GM18526 (cell line): ENCODE measurements around the gene COX7A2L.

Source experiments
- POLR2A ChIP-seq: IDR thresholded peaks from 3 replicates; pipeline ENCODE4 v1.6.1; 2011; ENCODE audit not compliant: insufficient read length; ENCODE audit errors: extremely low read depth

The COX7A2L gene

GRCh38 chr2:42332575-42332974 lies 28.4 kb downstream of the COX7A2L start:
- TF ChIP-seq POLR2A = no peak

DNA sequence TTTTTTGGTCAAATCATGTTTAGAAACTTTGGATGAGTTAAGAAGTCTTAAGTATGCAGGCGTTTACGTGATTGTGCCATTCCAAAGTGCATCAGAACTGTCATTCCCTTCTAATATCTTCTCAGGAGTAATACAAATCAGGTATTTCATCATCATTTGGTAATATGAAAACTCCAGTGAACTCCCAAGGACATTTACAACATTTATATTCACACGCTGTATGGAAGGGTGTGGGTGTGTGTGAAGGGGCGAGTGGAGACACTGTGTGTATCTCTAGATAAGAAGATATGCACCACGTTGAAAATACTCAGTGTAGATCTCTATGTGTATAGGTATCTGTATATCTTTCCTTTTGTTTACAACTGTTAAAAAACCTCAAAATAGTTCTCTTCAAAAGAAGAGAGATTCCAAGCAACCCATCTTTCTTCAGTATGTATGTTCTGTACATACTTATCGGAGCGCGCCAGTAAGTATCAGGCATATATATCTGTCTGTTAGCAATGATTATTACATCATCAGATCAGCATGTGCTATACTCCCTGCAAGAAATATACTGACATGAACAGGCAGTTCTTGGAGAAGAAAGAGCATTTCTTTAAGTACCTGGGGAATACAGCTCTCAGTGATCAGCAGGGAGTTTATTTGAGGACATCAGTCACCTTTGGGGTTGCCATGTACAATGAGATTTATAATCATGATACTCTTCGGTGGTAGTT lies 29.3 kb downstream of the COX7A2L start:
- no peak for TF ChIP-seq POLR2A

- TF ChIP-seq POLR2A = no peak
These were observed 31.3 kb downstream of the COX7A2L start for GRCh38 chr2:42329736-42330135.

DNA sequence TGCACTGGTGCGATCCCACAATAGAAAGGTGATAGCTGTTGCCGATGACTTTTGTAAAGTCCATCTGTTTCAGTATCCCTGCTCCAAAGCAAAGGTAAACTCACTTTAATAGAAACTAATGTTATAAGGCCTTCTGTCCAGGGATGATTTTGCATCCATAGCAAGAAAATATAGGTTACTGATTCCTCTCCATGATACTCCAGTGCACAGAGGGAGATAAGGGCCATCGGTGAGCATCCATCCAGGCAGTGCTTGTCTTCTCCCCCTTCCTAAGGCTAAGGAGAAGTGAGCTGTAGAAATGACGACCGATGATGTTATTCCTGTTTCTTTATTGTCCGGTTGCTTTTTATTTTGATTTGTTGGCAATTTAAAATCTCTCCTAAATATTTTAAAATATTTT lies 32.1 kb downstream of the COX7A2L start:
- no peak for TF ChIP-seq POLR2A

GRCh38 chr2:42328148-42328833 lies 32.7 kb downstream of the COX7A2L start:
- TF ChIP-seq POLR2A = no peak

GRCh38 chr2:42327125-42327524 lies 33.9 kb downstream of the COX7A2L start:
- no peak for TF ChIP-seq POLR2A

DNA sequence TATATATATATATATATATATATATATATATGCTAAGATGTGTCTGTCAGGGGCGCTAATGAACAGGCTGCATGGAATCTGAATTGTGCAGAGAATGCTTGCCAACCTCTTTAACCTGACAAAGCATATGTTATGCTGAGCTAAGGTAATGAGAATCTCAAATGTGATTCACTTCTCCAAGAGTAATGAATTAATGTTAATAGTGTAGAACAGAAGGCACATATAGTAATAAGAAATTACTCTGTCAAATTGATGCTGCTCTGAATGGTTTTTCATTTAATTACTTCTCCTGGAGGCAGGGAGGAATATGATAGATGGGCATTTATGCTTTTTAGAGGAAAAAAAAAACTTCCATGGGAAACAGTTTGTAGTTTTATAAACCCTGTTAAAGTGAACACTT lies 35.4 kb downstream of the COX7A2L start:
- no peak for TF ChIP-seq POLR2A

- TF ChIP-seq POLR2A = no peak
These were observed 36.1 kb downstream of the COX7A2L start for GRCh38 chr2:42324949-42325348.

GRCh38 chr2:42324244-42324643 lies 36.8 kb downstream of the COX7A2L start:
- no peak for TF ChIP-seq POLR2A

DNA sequence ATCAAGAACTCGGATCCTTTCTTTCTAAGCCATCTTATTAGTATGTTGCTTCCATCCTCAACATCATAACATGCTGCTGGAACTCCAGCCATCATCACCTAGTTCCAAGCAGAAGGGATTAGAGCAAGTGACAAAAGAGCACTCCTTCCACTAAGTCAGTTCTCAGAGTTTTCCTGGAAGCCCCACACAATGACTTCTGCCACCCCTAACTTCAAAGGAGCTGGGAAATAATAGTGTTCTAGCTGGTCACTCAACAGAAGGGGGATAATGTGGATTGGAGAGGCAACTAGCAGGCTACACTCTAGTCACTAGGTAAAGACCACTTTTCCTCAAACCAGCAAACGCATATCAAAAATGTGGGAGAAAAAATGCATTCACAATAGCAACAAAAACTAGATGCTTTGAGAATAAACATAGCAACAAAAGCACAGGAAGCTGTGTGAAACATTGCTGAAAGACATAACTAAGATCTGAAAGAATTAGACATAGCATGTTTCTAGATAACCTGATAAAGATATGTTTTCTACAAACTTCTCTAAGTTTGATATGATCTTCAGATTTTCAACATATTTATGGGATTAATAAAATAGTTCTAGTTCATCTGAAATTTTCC lies 39.5 kb downstream of the COX7A2L start:
- no peak for TF ChIP-seq POLR2A

- no peak for TF ChIP-seq POLR2A
These were observed 41.8 kb downstream of the COX7A2L start for GRCh38 chr2:42319265-42319664.

DNA sequence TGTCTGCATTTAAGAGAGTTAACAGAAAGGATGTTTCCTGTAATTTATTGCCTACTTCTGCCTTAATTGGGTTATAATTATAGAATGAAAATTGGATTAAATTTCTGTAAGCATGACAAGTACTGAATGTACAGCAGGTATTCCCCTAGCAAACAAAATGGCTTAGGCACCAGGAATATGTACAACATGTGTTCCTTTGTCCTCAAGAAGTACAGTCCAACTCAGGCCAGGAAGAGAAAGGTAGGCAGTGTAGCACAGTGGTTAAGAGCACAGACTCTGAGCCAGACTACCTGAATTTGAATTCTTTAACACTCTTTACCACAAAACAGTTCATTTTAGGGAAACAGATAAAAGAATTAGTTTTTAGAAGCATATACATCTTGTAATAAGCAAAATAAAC lies 43.1 kb downstream of the COX7A2L start:
- TF ChIP-seq POLR2A = no peak

DNA sequence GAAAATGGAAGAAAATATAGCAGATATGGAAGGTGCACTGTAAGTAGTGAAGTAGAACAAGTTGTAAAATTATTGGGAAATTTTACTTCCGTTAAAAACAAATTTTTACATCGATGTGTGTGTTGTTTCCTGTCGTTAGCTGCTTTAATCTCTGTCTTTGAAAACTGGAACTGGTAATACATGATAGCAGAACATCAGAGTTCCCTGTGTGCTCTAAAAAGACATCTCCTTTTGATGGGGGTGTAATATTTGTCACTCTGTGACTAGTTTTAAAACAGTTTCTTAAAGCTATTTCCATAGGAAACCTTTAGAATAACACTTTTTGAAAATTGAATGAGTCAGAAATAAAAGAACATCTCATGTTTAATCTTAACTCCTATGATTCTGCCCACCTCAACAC lies 43.5 kb downstream of the COX7A2L start:
- no peak for TF ChIP-seq POLR2A

GRCh38 chr2:42316910-42317309 lies 44.1 kb downstream of the COX7A2L start:
- TF ChIP-seq POLR2A = no peak

DNA sequence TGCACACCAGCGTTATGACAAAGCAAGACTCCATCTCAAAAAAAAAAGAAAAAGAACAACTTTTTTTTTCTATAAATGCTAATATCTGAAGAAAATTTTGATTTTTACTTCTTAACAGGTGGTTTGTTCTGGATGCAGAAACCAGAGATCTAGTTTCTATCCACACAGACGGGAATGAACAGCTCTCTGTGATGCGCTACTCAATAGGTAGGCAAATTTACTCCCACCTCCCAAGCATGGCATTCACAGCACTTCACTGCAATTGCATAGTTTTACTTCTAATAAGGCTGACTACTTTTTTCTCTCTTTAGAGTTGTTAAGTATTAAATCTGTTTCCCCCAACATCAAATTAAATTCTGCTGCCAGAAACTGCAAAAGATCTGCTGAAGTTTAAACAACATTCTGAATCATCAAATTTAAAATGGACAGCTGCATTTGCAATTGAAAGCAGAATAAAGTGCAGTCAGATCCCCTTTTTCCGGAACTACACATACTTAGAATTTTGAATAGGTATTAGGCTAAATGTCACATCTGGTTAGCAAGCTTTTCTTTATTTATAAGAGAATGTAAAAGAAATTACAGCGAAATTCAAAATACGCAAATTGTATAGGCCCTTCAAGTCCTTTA lies 45.1 kb downstream of the COX7A2L start:
- TF ChIP-seq POLR2A = no peak

GRCh38 chr2:42314892-42315468 lies 46.0 kb downstream of the COX7A2L start:
- TF ChIP-seq POLR2A = no peak

DNA sequence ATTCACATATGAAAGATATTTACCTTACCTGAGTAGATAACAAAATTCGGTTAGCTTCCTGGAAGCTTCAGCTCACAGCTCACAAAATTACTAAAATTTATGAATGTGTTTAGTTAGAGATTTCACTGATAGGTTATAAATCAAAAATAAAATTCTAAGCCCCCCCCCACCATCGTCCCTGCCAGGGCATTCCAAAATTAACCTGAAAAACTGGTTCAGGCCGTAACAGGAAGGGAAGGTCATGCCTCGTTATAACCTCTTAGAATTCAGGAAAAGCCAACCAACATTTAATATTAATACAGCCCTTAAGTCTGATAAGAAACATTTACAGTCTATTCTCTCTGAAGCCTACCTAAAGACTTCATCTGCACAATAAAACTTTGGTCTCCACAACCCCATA lies 48.9 kb downstream of the COX7A2L start:
- TF ChIP-seq POLR2A = no peak
